NCI-H345 treated with DMSO at 0.1 percent for 48 hours (cell line): ENCODE measurements around the gene NPSR1.
"Not testable (repeated sequence)": the region's sequence is repeated elsewhere in the genome, so short reads cannot be mapped to it uniquely, and the experiment has no call there.

Experiments used
- DNase-seq: peaks from one replicate; lab custom pipeline; 2025; ENCODE audit not compliant: unreplicated experiment; lab: John Stamatoyannopoulos, UW

NPSR1 gene

GRCh38 chr7:34832020-34832419, 174.0 kb downstream of the NPSR1 start:
- no peak for DNase-seq

GRCh38 chr7:34835901-34836600, 178.0 kb downstream of the NPSR1 start:
- no peak for DNase-seq

- DNase-seq: no peak
Observed at GRCh38 chr7:34837316-34837715, 179.3 kb downstream of the NPSR1 start.

- no peak for DNase-seq
Observed at GRCh38 chr7:34837801-34838201, 179.8 kb downstream of the NPSR1 start.

- DNase-seq: no peak
Observed at GRCh38 chr7:34838329-34838728, 180.3 kb downstream of the NPSR1 start.

GRCh38 chr7:34839645-34840044, 181.6 kb downstream of the NPSR1 start:
- no peak for DNase-seq

GRCh38 chr7:34840176-34840785, 182.3 kb downstream of the NPSR1 start:
- no peak for DNase-seq

- no peak for DNase-seq
Observed at GRCh38 chr7:34841326-34841725, 183.3 kb downstream of the NPSR1 start.

GRCh38 chr7:34842782-34843181, 184.8 kb downstream of the NPSR1 start:
- no peak for DNase-seq

- no peak for DNase-seq
Observed at GRCh38 chr7:34844406-34844805, 186.4 kb downstream of the NPSR1 start.

- DNase-seq: no peak
Observed at GRCh38 chr7:34844936-34845665, 187.1 kb downstream of the NPSR1 start.

GRCh38 chr7:34845666-34846361, 187.8 kb downstream of the NPSR1 start:
- DNase-seq: no peak

- no peak for DNase-seq
Observed at GRCh38 chr7:34846976-34847375, 189.0 kb downstream of the NPSR1 start.

- no peak for DNase-seq
Observed at GRCh38 chr7:34848670-34849069, 190.7 kb downstream of the NPSR1 start.

GRCh38 chr7:34849163-34849960, 191.3 kb downstream of the NPSR1 start:
- DNase-seq: no peak

GRCh38 chr7:34849986-34850385, 192.0 kb downstream of the NPSR1 start:
- no peak for DNase-seq

- no peak for DNase-seq
Observed at GRCh38 chr7:34850681-34851080, 192.7 kb downstream of the NPSR1 start.

- no peak for DNase-seq
Observed at GRCh38 chr7:34851431-34851830, 193.4 kb downstream of the NPSR1 start.

GRCh38 chr7:34858444-34858843, 200.4 kb downstream of the NPSR1 start:
- not testable (repeated sequence) for DNase-seq

GRCh38 chr7:34859281-34859680, 201.3 kb downstream of the NPSR1 start:
- DNase-seq: not testable (repeated sequence)

GRCh38 chr7:34866222-34866621, 208.2 kb downstream of the NPSR1 start:
- DNase-seq: not testable (repeated sequence)
